Measurements from ENCODE around the gene OXER1.

- TF ChIP-seq POLR2AphosphoS5 (IDR thresholded peaks at IDR 0.05; ENCODE audit: low read depth, low read length) (no peak), CTCF (IDR thresholded peaks at IDR 0.05) (no peak)
These were observed 2.4 kb downstream of the OXER1 start for GRCh38 chr2:42761554-42761953.

Measured in Panc1 (cell line).